NCI-H524 (cell line): Measurements from ENCODE around the gene XXYLT1.
A peak's percentile ranks its signal among the peaks of the same experiment; 100 is the strongest.
"Not testable (repeated sequence)": the region's sequence is repeated elsewhere in the genome, so short reads cannot be mapped to it uniquely, and the experiment has no call there.

ENCODE experiments used
- DNase-seq, 2 experiments: peaks; one replicate each; lab custom pipeline; 2025; lab: John Stamatoyannopoulos, UW

The XXYLT1 gene

DNA sequence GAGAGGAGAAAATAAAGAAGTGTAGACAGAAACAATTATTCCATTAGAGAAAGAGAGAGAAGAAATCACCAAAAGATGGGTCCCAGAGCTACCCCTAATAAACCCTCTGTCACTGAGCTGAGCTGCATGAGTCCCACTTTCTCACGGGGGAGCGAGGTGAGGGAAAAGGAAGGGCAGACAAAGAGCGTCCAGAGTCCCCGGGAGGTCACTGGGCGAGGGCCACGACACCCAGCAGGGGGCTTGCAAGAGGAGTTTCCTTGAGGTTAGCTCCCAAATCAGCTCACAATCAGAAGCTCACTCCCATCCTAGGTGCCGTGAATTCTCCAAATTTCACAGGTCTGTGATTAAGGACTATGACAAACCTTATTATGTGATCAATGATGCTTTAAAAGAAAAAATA, 62.3 kb downstream of the XXYLT1 start:
- no peak for DNase-seq

DNA sequence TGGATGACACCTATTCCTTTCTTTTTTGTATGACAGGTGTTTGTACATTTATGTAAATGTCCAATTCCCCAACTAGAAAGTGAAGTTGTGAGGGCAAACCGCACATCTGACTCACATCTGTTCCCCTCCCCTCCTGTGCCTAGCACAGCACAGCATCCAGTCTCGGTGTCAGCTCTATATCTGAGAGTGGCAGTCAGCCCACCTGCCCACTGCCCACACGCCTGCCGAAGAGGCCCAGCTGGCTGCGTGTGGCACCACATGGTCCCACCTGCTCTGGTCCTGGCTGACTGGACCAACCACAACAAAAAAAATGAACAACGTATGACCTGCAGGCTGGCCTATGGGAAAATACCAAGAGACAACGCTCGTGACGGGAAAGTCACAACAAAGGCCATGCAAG, 62.8 kb downstream of the XXYLT1 start:
- DNase-seq: peak in 1 of 2 experiments; percentile 17

DNA sequence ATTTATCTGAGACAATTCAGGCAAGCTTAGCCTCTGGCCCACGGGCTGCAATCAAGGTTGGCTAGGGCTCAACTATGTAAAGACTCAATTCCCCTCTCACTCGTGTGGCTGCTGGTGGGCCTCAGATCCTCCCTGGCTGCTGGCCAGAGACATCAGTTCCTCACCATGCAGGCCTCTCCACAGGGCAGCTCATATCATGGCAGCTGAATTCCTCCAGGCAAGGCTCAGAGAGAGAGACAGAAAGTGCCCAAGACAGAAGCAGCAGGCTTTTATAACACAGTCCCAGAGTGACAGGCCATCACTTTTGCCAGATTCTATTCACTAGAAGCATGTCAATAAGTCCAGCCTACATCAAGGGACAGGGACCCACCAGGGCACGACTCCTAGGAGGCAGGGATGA, 63.2 kb downstream of the XXYLT1 start:
- no peak for DNase-seq

DNA sequence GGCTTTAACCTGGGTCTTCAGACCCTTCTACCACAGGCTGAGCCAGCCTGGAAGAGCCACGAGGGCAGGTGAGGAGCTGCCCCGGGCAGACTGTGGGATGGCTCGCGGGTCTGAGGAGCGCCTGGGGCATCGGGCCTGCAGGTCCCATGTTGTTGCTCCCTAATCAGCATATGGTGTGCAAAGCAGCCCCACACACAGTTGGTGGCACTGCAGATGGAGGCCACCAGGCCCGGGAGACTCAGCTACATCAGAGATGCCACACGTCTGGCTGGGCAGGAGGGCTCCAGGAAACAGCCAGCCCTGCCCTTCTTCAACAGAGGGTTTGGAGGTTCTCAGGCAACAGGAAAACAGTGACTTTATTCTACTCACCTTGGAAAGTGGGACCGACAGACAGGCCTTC, 63.9 kb downstream of the XXYLT1 start:
- no peak for DNase-seq

DNA sequence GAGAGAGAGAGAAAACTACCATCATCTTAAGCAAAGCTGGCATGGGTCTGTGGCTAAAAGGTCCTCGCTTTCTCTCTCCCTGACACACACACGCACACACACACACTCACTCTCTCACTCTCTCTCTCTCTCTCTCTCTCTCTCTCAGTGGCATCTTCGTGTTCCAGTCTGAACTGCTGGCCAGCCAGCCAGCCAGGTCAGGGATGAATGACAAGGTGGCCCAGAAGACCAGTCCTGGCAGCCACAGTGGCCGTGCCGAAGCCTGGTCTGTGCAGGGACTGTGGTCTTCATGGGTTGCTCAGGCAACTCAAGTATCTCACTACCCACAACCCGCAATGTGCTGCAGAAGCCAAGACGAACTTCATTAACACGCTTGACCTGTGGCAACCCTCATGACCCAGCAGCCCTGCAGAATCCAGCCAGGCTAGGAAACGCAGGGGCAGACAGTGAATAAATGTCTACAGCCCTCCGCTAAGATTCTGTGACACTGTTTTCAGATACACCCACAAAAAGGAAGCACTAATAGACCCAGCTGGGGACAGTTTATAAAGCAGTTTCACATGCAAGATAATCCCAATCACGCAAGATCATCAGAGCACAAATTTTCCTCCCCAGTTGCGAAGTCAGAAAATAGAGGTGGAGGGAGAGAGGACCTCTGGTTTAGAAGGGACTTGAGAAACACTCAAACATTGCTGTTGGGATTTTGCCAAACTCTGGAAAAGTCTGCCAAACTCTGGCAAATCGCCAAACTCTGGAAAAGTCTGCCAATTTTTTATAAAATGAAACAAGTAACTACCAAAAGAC, 66.4 kb downstream of the XXYLT1 start:
- DNase-seq: peak in 1 of 2 experiments; percentile 21

DNA sequence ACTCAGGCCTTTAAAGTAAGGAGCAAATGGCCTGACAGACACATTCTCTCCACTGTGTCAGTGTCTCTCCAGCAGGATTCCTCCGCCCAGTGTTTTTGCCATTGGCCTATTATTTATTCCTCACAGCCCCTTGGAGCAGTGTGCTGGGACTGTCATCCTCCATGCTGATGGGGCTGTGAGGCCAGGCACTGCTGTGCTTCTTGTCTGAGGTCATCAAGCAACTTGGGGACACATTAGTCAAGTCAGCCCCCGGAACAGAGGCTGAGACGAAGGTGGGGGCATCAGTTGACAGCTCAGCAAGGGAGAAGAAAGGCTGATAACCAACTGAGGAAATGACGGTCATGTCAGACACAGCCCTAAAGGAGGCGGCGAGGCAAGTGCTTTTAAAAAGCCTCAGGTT, 67.4 kb downstream of the XXYLT1 start:
- no peak for DNase-seq

DNA sequence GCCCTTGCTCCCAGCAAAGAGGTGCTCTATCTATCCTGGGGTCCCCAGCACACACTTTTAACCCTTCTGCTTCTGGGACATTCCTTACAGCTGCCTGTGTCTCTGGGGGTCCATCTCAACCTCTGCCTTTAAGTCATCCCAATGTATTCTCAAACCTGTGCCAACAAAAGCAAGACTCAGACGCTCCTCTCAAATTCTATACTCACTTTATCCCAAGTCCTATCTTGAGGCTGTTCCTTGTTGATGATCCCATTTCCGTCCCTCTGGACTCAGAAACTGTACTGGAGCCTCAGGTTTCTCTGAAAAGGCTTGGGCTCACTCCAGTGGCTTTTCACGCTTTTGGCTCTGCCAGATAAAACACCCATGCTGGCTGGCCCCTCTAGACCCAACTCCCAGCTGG, 69.7 kb downstream of the XXYLT1 start:
- no peak for DNase-seq

DNA sequence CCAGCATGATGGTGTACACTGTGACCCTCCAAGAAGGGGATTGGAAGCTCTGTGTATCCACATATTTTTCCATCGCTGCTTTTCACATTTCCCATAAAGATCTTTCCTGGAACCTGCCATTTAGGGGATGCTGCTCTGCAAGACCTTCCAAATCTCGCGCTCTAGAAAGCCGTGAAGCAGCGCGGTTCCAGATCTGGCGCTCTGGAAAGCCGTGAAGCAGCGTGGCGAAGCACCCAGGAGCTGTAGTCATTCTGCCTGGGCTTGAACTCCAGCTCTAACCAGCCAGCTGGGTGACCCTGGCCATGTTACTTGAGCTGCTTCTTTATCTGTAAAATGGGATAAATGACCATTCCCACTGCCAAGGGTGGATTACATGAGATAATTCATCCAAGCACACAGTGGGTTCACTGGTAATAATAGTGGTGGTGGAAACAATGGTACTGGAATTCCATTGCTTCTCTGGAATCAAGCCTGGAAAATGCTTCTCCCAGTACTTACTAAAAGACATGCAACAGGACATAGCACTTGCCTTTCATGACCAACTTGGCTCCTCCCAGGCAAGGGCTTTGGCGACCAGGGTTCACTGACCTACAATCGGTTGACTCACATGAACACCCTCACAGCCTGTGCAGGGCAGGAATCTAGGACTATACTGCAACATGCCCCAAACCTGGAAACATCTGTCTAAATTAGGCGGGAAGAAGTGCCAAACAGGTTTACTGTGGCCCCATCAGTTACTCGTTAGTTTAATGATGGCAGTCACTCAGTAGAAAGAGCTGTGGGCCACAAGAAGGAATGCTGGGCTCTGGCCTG, 70.7 kb downstream of the XXYLT1 start:
- DNase-seq: no peak

DNA sequence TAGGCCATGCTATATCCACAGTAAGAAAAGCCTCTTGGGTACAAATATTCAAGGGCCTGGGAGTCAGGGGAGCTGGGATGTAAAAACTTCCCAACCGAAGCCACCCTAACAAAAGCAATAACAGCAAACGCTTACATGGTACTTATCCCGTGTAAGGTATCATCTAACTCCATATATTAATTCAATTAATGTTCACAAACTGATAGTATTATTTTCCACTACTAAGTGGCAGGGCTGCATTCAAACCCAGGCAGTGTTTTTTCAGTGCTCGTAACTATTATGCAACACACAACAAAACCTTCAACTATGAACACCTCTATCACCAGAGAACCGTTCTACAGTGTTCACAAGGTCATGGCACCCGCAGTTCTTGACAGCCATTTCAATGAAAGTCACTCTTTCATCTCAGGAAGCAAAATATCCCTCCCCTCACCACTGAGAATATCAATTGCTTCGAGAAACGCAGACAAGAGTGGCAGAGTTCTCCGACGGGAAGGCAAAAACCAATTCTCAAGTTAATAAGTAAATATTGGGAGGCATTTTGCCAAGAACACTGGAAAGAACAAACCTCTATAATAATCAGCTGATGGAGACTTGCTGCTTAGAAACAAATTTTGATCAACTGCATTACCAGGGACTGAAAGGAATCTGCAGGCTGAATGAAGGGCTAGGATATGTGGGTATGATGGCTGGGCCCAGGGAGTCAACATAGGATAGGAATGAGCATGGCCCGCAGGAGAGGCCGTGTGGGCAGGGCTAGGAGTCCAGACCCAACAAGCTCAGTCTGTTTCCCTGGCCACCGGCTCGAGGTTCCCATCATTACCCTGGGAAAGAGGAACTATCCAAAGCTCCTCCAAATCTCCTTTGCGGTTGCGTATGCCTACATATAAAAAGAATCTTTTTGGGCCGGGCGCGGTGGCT, 72.3 kb downstream of the XXYLT1 start:
- DNase-seq: no peak

DNA sequence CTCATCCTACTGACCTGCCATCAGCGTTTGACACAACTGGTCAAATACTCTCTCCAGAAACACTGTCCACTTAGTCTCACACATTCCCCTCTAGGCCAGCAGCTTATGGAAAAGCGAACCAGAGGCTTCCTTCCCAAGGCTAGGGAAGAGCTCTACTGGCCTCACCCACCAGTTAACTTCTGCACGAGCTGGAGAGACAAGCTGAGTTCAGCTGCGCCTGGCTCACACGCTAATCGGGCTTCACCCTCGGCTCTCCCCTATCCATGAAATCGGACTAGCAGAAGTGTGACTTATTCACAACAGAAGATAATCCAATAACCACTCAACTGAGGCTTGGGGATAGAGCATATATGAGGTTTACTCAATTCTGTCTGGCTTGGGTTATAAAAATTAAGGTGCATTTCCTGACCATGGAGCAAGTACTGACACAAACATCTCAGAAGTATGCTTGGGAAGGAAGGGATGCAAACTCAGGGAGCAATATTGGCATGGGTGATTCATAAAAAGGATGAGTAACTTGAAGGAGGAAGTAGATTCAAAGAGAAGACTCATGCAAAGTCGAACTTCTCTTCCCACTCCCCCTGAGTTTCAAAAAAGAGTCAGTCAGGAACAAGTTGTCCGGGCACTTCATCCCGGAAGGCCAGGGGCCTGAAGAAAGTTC, 73.1 kb downstream of the XXYLT1 start:
- no peak for DNase-seq

DNA sequence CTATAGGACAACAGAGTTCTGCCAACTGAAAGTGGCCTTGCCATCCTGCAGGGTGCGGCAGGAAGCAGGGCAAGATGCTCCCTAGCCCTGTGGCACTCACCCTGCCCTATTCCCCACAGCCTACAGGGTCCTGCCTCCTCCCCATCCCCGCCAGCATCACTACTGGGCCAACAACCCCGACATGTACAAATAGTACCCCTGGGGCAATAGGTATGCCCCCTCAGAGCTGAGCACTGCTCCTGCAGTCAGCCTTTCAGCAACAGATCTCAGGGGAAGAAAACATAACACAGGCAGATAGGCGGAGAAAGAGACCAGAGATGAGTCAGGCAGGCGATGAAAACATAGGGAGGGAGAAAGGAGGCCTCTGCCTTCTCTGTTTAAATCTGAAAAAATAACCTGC, 74.7 kb downstream of the XXYLT1 start:
- DNase-seq: no peak

DNA sequence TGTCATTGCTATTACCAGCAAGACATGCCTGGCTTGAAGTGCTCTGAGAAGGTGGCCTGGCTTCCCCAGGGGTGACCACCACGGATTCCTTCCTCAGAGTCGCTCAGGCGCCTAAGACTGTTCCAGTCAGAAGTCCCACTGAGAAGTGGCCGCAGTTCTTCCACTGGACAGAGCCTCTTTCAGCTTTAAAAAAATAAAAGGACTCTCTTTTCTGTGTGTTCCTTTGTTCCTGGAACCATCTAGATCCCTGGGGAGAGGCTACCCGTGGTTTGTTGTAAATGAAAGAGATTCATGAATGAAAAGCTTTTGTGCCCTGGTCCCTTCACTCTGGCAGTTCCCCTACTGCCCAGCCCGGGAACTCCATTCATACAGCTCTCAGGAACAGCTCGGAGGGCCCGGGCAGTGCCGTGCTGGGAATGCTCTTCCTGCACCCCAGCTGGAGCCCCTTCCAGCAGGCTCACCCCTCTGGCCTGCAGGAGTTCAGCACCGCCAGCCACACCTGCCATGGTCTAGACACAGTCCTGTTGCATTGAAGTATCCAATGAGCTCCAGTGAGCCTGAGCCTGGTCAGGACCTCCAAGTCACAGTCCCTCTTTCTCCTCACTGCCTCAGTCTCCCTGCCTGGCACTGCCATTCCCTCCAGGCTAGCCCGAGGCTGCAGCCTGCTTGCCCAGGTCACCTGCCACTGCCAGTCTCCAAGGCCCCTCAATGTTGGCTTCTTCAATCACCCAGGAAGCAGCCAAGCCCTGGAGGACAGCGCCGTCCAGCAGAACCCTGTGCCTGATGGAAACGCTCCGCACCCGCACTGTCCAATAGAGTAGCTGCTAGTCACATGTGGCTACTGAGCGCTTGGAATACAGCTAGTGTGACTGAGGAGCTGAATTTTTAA, 75.4 kb downstream of the XXYLT1 start:
- DNase-seq: no peak

DNA sequence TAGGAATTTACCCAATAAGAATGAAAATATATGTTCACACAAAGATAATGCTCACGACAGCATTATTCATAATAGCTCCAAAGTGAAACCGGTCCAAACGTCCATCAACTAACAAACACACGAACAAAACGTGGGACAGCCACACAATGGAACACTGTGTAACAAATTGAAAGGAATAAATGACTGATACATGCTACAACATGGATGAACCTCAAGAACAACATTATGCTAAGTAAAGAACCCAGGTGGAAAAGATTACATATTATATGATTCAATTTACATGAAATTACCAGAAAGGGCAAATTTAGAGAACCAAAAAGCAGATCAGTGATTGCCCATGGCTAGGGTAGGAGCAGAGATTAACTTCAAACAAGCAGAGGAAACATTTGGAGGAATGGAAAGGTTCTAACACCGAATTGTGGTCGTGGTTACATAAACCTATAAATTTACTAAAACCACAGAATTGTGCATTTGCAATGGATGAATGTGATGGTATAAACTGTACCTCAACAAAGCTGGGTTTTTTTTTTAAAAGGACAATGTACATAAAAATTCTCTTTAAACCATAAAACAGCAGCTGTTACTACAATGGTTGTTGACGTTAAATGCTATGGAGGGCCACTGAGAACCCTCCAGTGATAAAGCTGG, 76.3 kb downstream of the XXYLT1 start:
- no peak for DNase-seq

DNA sequence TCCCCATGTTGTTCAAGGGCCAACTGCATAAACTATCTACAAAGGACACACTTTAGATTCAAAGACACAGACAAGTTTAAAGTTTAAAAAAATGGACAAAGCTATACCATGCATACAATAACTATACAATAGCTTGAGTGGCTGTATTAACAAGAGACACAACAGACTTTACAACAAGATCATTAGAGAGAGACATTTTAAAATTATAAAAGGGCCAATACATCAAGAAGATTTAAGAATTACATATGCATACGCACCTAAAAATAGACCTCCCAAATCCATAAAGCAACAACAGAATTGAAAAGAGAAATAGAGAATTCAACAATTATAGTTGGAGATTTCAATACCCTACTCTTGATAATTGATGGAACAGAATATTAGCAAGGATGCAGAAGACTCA, 79.4 kb downstream of the XXYLT1 start:
- no peak for DNase-seq

DNA sequence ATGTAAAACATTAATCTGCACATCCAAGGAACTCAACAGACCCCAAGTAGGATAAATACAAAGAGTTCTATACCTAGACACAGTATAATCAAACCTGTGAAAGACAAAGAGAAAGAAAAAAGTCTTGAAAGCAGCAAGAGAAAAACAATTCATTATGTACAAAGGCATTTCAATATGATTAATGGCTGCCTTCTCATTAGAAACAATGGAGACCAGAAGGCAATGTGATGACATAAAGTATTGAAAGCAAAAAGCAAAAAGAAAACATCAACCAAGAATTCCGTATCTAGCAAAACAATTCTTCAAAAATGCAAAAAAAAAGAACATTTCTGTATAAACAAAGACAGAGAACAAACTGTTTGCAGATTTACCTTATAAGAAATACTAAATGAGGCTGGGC, 81.1 kb downstream of the XXYLT1 start:
- DNase-seq: no peak

DNA sequence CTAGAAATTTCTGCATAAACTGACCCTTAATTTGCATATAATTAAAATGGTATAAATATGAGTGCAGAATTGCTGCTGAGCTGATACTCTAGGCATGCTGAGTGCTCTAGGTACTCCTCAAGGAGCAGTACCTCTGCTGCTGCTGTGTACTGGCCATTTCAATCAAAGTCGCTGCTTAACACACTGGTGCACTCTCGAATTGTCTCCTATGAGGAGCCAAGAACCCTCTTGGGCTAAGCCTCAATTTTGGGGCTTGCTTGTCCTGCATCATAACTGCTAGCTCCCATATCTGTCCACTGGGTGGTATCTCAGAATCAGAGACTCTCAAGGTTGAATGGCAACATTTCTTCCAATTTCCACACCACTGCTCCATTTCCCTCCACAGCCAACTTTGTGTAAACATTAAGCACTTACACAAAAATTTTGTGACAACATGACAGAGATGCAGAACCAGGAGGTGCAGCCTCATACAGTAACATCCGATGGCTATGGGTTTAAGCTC, 82.5 kb downstream of the XXYLT1 start:
- no peak for DNase-seq

DNA sequence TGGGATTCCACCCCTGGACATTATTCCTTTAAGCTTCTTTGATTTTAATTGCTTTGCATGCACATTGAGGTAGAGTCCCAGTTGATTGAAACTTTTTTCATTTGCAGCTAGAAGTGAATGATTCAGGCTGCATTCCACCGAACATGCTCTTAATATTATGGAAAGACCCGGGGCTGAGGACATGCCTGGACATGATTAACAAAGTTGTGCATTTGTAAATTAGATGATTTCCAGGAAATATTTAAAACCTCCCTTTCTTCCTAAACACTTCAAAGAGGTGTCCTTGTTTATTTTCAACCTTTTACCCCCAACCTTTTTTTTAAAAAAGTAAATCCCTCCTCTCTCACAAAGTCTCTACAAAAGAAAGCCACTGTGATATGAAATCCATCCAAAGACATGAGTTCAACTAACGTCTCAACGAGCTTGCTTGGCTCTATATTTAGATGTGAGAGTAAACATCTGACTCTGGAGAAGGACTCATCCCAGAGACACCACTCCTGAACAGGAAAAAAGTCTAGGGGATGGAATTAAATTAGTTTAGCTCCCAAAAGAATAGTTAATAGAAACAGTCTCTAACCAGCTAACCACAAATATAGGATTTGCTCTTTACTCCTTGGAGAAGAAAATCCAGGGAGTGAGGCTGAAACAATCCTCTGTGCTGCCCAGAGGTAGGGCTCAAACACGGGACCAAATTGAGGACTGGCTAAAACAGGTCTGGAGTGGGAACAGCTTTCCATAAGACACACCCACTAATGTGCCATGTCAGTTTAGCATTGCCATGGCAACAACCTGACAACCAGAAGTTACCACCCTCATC, 83.1 kb downstream of the XXYLT1 start:
- no peak for DNase-seq

DNA sequence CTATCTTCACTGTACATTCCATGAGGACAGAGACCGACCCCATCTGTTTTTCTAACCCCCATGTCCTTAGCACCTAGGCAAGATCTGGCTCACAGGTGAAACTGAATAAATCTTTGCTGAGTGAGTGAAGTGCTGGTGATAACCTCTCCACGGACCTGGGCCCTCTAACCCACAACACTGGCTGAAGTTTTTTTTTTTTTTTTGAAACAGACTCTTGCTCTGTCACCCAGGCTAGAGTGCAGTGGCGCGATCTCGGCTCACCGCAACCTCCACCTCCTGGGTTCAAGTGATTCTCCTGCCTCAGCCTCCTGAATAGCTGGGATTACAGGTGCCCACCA, 84.3 kb downstream of the XXYLT1 start:
- not testable (repeated sequence) for DNase-seq

DNA sequence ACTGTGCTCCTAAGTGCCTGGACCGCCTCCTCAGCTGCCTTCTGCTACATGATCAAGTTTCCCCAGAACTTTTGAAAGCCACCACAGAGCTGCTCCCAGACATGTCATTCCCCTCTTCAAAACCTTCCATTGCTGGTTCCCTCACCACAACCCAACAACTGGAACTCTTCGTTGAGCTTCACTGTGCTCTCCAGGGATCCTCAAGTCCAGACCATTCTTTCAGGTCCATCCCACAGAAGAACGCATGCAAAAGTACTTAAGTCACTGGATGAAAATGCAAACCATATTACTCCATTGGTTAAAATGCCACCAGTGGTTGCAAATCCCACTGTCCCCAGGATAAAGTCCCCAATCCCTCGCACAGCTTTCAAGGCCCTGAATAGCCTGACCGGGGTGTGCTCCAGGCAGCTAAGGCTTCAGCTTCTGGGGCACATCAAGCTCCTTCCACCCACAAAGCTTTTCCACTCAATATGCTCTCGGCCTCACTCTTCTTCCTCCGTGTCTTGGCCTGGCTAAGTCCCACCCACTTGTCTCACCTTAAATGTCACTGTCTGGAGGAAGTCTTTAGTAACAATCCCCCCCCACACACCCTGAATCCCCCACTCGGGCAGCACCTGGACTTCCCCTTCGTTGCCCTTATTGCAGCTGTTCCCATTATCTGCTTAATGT, 84.8 kb downstream of the XXYLT1 start:
- no peak for DNase-seq
